H1 (cell line): Measurements from ENCODE around the gene C2orf66. TPM values are rescaled to one million over a fixed set of nuclear protein-coding genes. Genes with fewer than 3 reads are reported as not detected.

Experiments
- CTCF ChIA-PET: fragments of 300-600 bp; sonication (Branson Sonifier 250); formaldehyde crosslinking; loops from one replicate; lab custom pipeline; 2021; ENCODE audit not compliant: partially characterized antibody; lab: Charles Lee
- POLR2A ChIA-PET: fragments of 300-600 bp; sonication (Branson Sonifier 250); formaldehyde crosslinking; loops from one replicate; lab custom pipeline; 2021; ENCODE audit warnings: inconsistent platforms; ENCODE audit not compliant: partially characterized antibody; lab: Charles Lee
- DNase-seq, 2 experiments: peaks; one replicate each; pipeline versions ENCODE4 v3.0.0 to v3.0.0-alpha.2; 2010 to 2022; ENCODE audit warnings: low spot score in 2 of 2, low read depth in 1 of 2, mixed read lengths in 1 of 2
- FAIRE-seq: peaks from 2 replicates; lab custom pipeline; 2011; peaks lifted over from hg19 to GRCh38; lab: Jason Lieb, UNC
- H2AFZ ChIP-seq: 2 replicates; pipeline ENCODE4 v1.8.1; 2012; ENCODE audit warnings: low read length, inconsistent platforms
- H2AK5ac ChIP-seq: 2 replicates; pipeline ENCODE4 v1.6.1; 2013; ENCODE audit warnings: low read depth, low read length
- H2BK120ac ChIP-seq: replicated peaks from 2 replicates; pipeline ENCODE3; 2013; ENCODE audit warnings: low read depth, low read length, inconsistent platforms
- H2BK12ac ChIP-seq: 2 replicates; pipeline ENCODE4 v1.6.1; 2013; ENCODE audit warnings: low read depth, low read length
- H2BK15ac ChIP-seq: 2 replicates; pipeline ENCODE4 v1.6.1; 2013; ENCODE audit warnings: low read length
- H2BK20ac ChIP-seq: 2 replicates; pipeline ENCODE4 v1.6.1; 2013; ENCODE audit warnings: low read length
- H2BK5ac ChIP-seq: 2 replicates; pipeline ENCODE4 v1.6.1; 2013; ENCODE audit warnings: low read depth, low read length
- H3K14ac ChIP-seq: 2 replicates; pipeline ENCODE4 v1.6.1; 2013; ENCODE audit warnings: inconsistent platforms; ENCODE audit not compliant: insufficient read length
- H3K18ac ChIP-seq: 2 replicates; pipeline ENCODE4 v1.6.1; 2013; ENCODE audit warnings: low read length; ENCODE audit errors: extremely low read depth
- H3K23ac ChIP-seq: 2 replicates; pipeline ENCODE4 v1.6.1; 2013; ENCODE audit warnings: inconsistent platforms; ENCODE audit not compliant: insufficient read length
- H3K23me2 ChIP-seq: 2 replicates; pipeline ENCODE4 v1.6.1; 2013; ENCODE audit warnings: low read depth, low read length
- H3K27ac ChIP-seq: 2 replicates; pipeline ENCODE4 v1.6.1; 2011; ENCODE audit warnings: low read depth, low read length, inconsistent platforms
- H3K27me3 ChIP-seq, 4 experiments: replicated peaks in 1 of 4; 1 replicate in 1 of 4; 2 replicates in 3 of 4; pipeline versions ENCODE4 v1.6.1 to v1.8.1; 2011 to 2013; ENCODE audit warnings: low read length in 3 of 4, mild to moderate bottlenecking in 3 of 4, inconsistent platforms in 2 of 4, mixed read lengths in 2 of 4, moderate library complexity in 1 of 4; ENCODE audit not compliant: control insufficient read depth in 3 of 4, insufficient read depth in 3 of 4; ENCODE audit errors: extremely low read depth in 1 of 4
- H3K36me3 ChIP-seq, 4 experiments: 2 replicates each; pipeline versions ENCODE4 v1.6.1 to v1.8.1; 2011 to 2013; ENCODE audit warnings: mild to moderate bottlenecking in 4 of 4, low read length in 3 of 4, moderate library complexity in 2 of 4, control low read depth in 1 of 4, inconsistent platforms in 1 of 4; ENCODE audit not compliant: insufficient read depth in 4 of 4, control insufficient read depth in 2 of 4
- H3K4ac ChIP-seq: replicated peaks from 2 replicates; pipeline ENCODE3; 2013; ENCODE audit warnings: low read length, low read depth, mixed read lengths, inconsistent platforms; ENCODE audit not compliant: insufficient read length
- H3K4me1 ChIP-seq, 4 experiments: replicated peaks in 1 of 4; 1 replicate in 1 of 4; 2 replicates in 3 of 4; pipeline versions ENCODE4 v1.6.1 to v1.8.1; 2011 to 2013; ENCODE audit warnings: low read length in 3 of 4, inconsistent platforms in 2 of 4, mixed read lengths in 1 of 4; ENCODE audit not compliant: insufficient read depth in 4 of 4, control insufficient read depth in 3 of 4
- H3K4me2 ChIP-seq, 2 experiments: 2 replicates each; pipeline versions ENCODE4 v1.6.1 to v1.8.1; 2011 to 2013; ENCODE audit warnings: low read depth in 2 of 2, low read length in 2 of 2, control low read depth in 1 of 2, inconsistent platforms in 1 of 2, mild to moderate bottlenecking in 1 of 2; ENCODE audit not compliant: insufficient read depth in 1 of 2
- H3K4me3 ChIP-seq, 4 experiments: fragments of 200-600, 300-600 bp in 1 of 4; sonication (generic), shearing (Covaris generic), sonication (Bioruptor Twin) in 1 of 4; 2 replicates each; pipeline versions ENCODE4 v1.5.1 to v1.8.1; 2011 to 2016; ENCODE audit warnings: low read length in 4 of 4, low read depth in 3 of 4, control low read depth in 2 of 4, inconsistent platforms in 2 of 4, mild to moderate bottlenecking in 2 of 4, mixed read lengths in 1 of 4, moderate library complexity in 1 of 4; ENCODE audit not compliant: insufficient read depth in 2 of 4; ENCODE audit errors: extremely low read depth in 1 of 4
- H3K56ac ChIP-seq: replicated peaks from 2 replicates; pipeline ENCODE3; 2013; ENCODE audit warnings: low read depth, mild to moderate bottlenecking, mixed read lengths, low read length, inconsistent platforms; ENCODE audit not compliant: insufficient read length
- H3K79me1 ChIP-seq: 2 replicates; pipeline ENCODE4 v1.6.1; 2013; ENCODE audit warnings: low read depth, low read length, control low read depth
- H3K79me2 ChIP-seq, 2 experiments: 2 replicates each; pipeline versions ENCODE4 v1.6.1 to v1.8.1; 2012 to 2013; ENCODE audit warnings: low read length in 2 of 2, mild to moderate bottlenecking in 2 of 2, inconsistent platforms in 1 of 2; ENCODE audit not compliant: insufficient read depth in 2 of 2, control insufficient read depth in 1 of 2
- H3K9ac ChIP-seq, 4 experiments: replicated peaks in 1 of 4; 1 replicate in 1 of 4; 2 replicates in 3 of 4; pipeline versions ENCODE4 v1.6.1 to v1.8.1; 2011 to 2013; ENCODE audit warnings: low read depth in 3 of 4, low read length in 3 of 4, control low read depth in 2 of 4, mild to moderate bottlenecking in 2 of 4, moderate library complexity in 2 of 4, inconsistent platforms in 1 of 4; ENCODE audit errors: extremely low read depth in 1 of 4
- H3K9me3 ChIP-seq, 2 experiments: 2 replicates each; pipeline versions ENCODE4 v1.6.1 to v1.8.1; 2012 to 2013; ENCODE audit warnings: mild to moderate bottlenecking in 2 of 2, moderate library complexity in 2 of 2, control low read depth in 1 of 2, inconsistent platforms in 1 of 2, low read depth in 1 of 2, low read length in 1 of 2, mixed read lengths in 1 of 2; ENCODE audit not compliant: insufficient read depth in 2 of 2
- H4K20me1 ChIP-seq, 2 experiments: replicated peaks in 1 of 2; 2 replicates each; pipeline versions ENCODE3 to v1.8.1; 2011 to 2013; ENCODE audit warnings: inconsistent platforms in 2 of 2, low read length in 2 of 2, mild to moderate bottlenecking in 1 of 2; ENCODE audit not compliant: insufficient read depth in 2 of 2, control insufficient read depth in 1 of 2
- H4K5ac ChIP-seq: 2 replicates; pipeline ENCODE4 v1.6.1; 2013; ENCODE audit warnings: low read length, low read depth, mixed read lengths, inconsistent platforms; ENCODE audit not compliant: insufficient read length
- H4K8ac ChIP-seq: 2 replicates; pipeline ENCODE4 v1.8.0; 2013; ENCODE audit warnings: mild to moderate bottlenecking, moderate library complexity, low read length, inconsistent platforms; ENCODE audit not compliant: insufficient read depth; ENCODE audit errors: extremely low read depth
- H4K91ac ChIP-seq: replicated peaks from 2 replicates; pipeline ENCODE3; 2013; ENCODE audit warnings: low read length, mixed read lengths, inconsistent platforms; ENCODE audit not compliant: insufficient read length
- ASH2L ChIP-seq: fragments of 200-600, 300-600 bp; sonication (generic); IDR thresholded peaks from one replicate; pipeline ENCODE4 v1.7.1; 2017; ENCODE audit warnings: low read length
- BCL11A ChIP-seq, 2 experiments: IDR thresholded peaks; one replicate each; pipeline ENCODE4 v1.6.1; 2011; ENCODE audit warnings: low read depth in 2 of 2, low read length in 2 of 2, mild to moderate bottlenecking in 2 of 2
- CBX5 ChIP-seq: fragments of 300-800, 300-1000 bp; sonication (generic); IDR thresholded peaks from 2 replicates; pipeline ENCODE4 v1.7.1; 2016; ENCODE audit warnings: antibody characterized with exemption, low read length, low read depth
- GTF2F1 ChIP-seq: IDR thresholded peaks from 2 replicates; pipeline ENCODE4 v1.6.1; 2012; ENCODE audit warnings: low read depth, low read length, improper control_type of control experiment, borderline replicate concordance
- HDAC2 ChIP-seq, 2 experiments: fragments of 300-600 bp in 1 of 2; sonication (generic) in 1 of 2; IDR thresholded peaks; 2 replicates each; pipeline ENCODE4 v1.6.1; 2011 to 2012; ENCODE audit warnings: low read depth in 2 of 2, low read length in 2 of 2, mild to moderate bottlenecking in 2 of 2, moderate library complexity in 2 of 2, borderline replicate concordance in 1 of 2, inconsistent platforms in 1 of 2
- JUN ChIP-seq: IDR thresholded peaks from 2 replicates; pipeline ENCODE4 v1.6.1; 2011; ENCODE audit warnings: low read depth, mild to moderate bottlenecking, improper control_type of control experiment, low read length
- JUND ChIP-seq: IDR thresholded peaks from 2 replicates; pipeline ENCODE4 v1.6.1; 2011; ENCODE audit warnings: mild to moderate bottlenecking, improper control_type of control experiment, low read length
- SP2 ChIP-seq: IDR thresholded peaks from 2 replicates; pipeline ENCODE4 v1.6.1; 2012; ENCODE audit warnings: mild to moderate bottlenecking, low read length, inconsistent platforms
- polyA plus RNA-seq, 7 experiments: library from polyadenylated mRNA; depleted of rRNA in 3 of 7; stranded (reverse) in 5 of 7; unstranded in 2 of 7; fragments of >200 nt in 5 of 7; fragments of 200-250 nt in 2 of 7; gene quantifications; 1 replicate in 5 of 7; 2 replicates in 1 of 7; 4 replicates in 1 of 7; pipeline versions ENCODE4 v1.2.1 to v1.2.3, GENCODE V29; 2011 to 2013; ENCODE audit warnings: missing spikeins in 2 of 7, mixed read lengths in 2 of 7
- total RNA-seq: library from RNA; stranded (reverse); fragmentation: NEBNext Ultra II Directional; extraction: Animal tissue kit (Norgen Biotek cat#: 25700); gene quantifications from 2 replicates; pipeline ENCODE4 v1.2.1, GENCODE V29; 2021

Gene C2orf66
- total and polyA plus RNA-seq, 2 of the 8 experiments (the other 6 are each of a cell fraction or from before 2014, with no cell fraction given) = not detected

DNA sequence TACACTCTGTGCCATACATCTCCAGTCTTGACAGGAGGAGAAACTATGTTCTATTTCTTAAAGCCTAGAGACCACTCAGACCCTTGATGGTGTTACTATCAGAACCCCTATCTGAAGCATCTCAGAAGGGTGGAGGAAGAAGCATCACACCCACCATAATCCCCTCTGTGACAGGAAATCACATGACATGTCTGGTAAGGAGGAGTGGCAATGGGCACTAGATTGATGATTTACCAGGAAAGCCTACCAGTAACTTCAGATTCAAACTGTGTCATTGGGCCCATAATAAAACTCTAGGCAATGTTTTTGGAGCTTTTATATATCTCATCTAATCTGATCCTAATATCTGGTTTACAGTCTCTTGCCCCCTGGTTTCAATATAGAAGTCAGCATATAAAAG is 37.1 kb upstream of the C2orf66 start:
- no peak overlapping the region for H3K23ac ChIP-seq
- no peaks in the 10 kb centered on the region; the same call in 1 of the 2 replicates for H3K23me2 ChIP-seq
- H4K5ac ChIP-seq = no peak overlapping the region
- ChIA-PET CTCF (no interaction called here), POLR2A (interaction anchor here (1.2 kb wide), 1 partner anchor 8 kb away, joined by 4 read pairs; no protein-coding TSS in a partner anchor)
- no peak overlapping the region for H2BK12ac ChIP-seq
- peak overlapping the region in 1 of 4 experiments; percentile 34; a peak in 1 of 7 replicates for H3K9ac ChIP-seq
- H2BK5ac ChIP-seq = no peak overlapping the region
- no peak overlapping the region for H3K27ac ChIP-seq
- no peak overlapping the region for H4K8ac ChIP-seq
- TF ChIP-seq HDAC2 (IDR thresholded peaks at IDR 0.05; ENCODE audit: borderline replicate concordance in 1 of 2, low read depth in 2 of 2, low read length in 2 of 2) = no peak
- no peak for TF ChIP-seq BCL11A (IDR thresholded peaks at IDR 0.05; ENCODE audit: low read depth in 2 of 2, low read length in 2 of 2)
- TF ChIP-seq JUND = no peak
- no peak for TF ChIP-seq JUN
- no peak for TF ChIP-seq CBX5
- TF ChIP-seq ASH2L = no peak
- no peak for TF ChIP-seq GTF2F1
- no peak for TF ChIP-seq SP2
- no peak for FAIRE-seq
- no peak overlapping the region for H2AK5ac ChIP-seq
- no peak overlapping the region for H3K14ac ChIP-seq
- H4K20me1 ChIP-seq = no peaks in the 10 kb centered on the region
- H3K56ac ChIP-seq = no peak overlapping the region
- H2BK120ac ChIP-seq = no peak overlapping the region
- H2BK20ac ChIP-seq = no peak overlapping the region
- H2AFZ ChIP-seq = no peak overlapping the region
- no peaks in the 10 kb centered on the region for H3K4me1 ChIP-seq
- H4K91ac ChIP-seq = no peak overlapping the region
- H3K27me3 ChIP-seq = no peaks in the 10 kb centered on the region
- H3K36me3 ChIP-seq = peaks cover 0 to 36% (median 2%) of the 10 kb centered on the region in 4 experiments; a peak in 7 of 8 replicates
- no peak overlapping the region for H2BK15ac ChIP-seq
- H3K4me3 ChIP-seq = no peak overlapping the region
- H3K79me1 ChIP-seq = no peaks in the 10 kb centered on the region
- no peaks in the 10 kb centered on the region for H3K9me3 ChIP-seq
- no peak overlapping the region for H3K18ac ChIP-seq
- H3K79me2 ChIP-seq = no peaks in the 10 kb centered on the region
- H3K4ac ChIP-seq = no peak overlapping the region
- no peak overlapping the region for H3K4me2 ChIP-seq
- DNase-seq = no peak
